Measurements from ENCODE around the gene GTF2H4. TPM values are rescaled to one million over a fixed set of nuclear protein-coding genes. Genes with fewer than 3 reads are reported as not detected.
A peak's percentile ranks its signal among the peaks of the same experiment; 100 is the strongest.

Gene GTF2H4
- total and polyA plus RNA-seq, 3 experiments from 2014 or later, result 7.5 to 55.3 (median 48.2) TPM

GRCh38 chr6:30932665-30933365, 24.8 kb downstream of the GTF2H4 start:
- Mint-ChIP-seq H3K27ac (no peak overlapping the region), H3K27me3 (peaks cover 3 to 9% of the 10 kb centered on the region in 2 donors), H3K4me3 (no peak overlapping the region), H3K36me3 (peaks cover 0 to 10% (median 5%) of the 10 kb centered on the region in 3 donors), H3K4me1 (no peaks in the 10 kb centered on the region), H3K9me3 (peaks cover 0 to 7% (median 0%) of the 10 kb centered on the region in 5 donors)
- H3K27ac ChIP-seq (ENCODE audit: low read depth, low read length), result no peak overlapping the region
- no peak overlapping the region for H3K4me3 ChIP-seq (ENCODE audit: low read length)
- ChIA-PET CTCF (no interaction called here), POLR2A (no interaction called here)
- DNase-seq, result no peak
- no peaks in the 10 kb centered on the region for H3K36me3 ChIP-seq (ENCODE audit: insufficient read depth, low read length)
- peaks cover under 1% of the 10 kb centered on the region for H3K27me3 ChIP-seq (ENCODE audit: insufficient read depth, low read length, poor library complexity, severe bottlenecking)
- no peaks in the 10 kb centered on the region for H3K9me3 ChIP-seq (ENCODE audit: low read length)
- H3K4me1 ChIP-seq (ENCODE audit: insufficient read depth, low read length), result no peaks in the 10 kb centered on the region

DNA sequence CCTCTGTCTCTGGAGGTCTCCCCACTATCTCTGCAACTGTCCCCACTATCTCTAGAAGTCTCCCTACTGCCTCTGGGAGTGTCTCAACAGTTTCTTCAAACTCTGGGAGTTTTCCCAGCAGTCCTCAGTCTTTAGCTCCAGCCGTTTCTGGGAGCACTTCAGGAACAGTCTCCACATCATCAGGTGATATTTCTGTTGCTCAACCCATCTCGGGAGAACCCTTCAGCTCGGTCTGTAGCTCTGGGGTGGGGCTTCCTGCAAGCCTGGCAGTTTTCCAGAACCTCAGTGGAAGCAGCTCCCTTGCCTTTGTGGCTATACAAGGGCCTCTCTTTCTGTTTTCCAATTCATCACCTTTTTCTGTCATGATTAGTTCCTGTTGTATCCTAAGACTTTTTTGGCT, 27.0 kb downstream of the GTF2H4 start:
- H3K9me3 Mint-ChIP-seq, result no peaks in the 10 kb centered on the region
- H3K27ac Mint-ChIP-seq, result no peak overlapping the region
- DNase-seq, result no peak
- no peak overlapping the region for H3K27ac ChIP-seq (ENCODE audit: low read depth, low read length)
- H3K27me3 Mint-ChIP-seq, result peaks cover 6 to 28% of the 10 kb centered on the region in 2 donors
- no peaks in the 10 kb centered on the region for H3K9me3 ChIP-seq (ENCODE audit: low read length)
- no peak overlapping the region for H3K4me3 Mint-ChIP-seq
- no peaks in the 10 kb centered on the region for H3K36me3 Mint-ChIP-seq
- no peaks in the 10 kb centered on the region for H3K4me1 ChIP-seq (ENCODE audit: insufficient read depth, low read length)
- ChIA-PET POLR2A (interaction anchor here (0.5 kb wide), 1 partner anchor 609 kb away, joined by 3 read pairs; no protein-coding TSS in a partner anchor), CTCF (no interaction called here)
- no peaks in the 10 kb centered on the region for H3K36me3 ChIP-seq (ENCODE audit: insufficient read depth, low read length)
- H3K4me1 Mint-ChIP-seq, result no peaks in the 10 kb centered on the region
- H3K27me3 ChIP-seq (ENCODE audit: insufficient read depth, low read length, poor library complexity, severe bottlenecking), result peaks cover 7% of the 10 kb centered on the region
- no peak overlapping the region for H3K4me3 ChIP-seq (ENCODE audit: low read length)

GRCh38 chr6:30937265-30937664, 29.3 kb downstream of the GTF2H4 start:
- Histone ChIP-seq H3K4me1 (ENCODE audit: insufficient read depth, low read length) (no peaks in the 10 kb centered on the region), H3K36me3 (ENCODE audit: insufficient read depth, low read length) (no peaks in the 10 kb centered on the region), H3K4me3 (ENCODE audit: low read length) (no peak overlapping the region), H3K27ac (ENCODE audit: low read depth, low read length) (no peak overlapping the region), H3K9me3 (ENCODE audit: low read length) (no peaks in the 10 kb centered on the region), H3K27me3 (ENCODE audit: insufficient read depth, low read length, poor library complexity, severe bottlenecking) (peaks cover 17% of the 10 kb centered on the region)
- peak overlapping the region in 1 of 8 donors; percentile 21 for H3K27ac Mint-ChIP-seq
- H3K36me3 Mint-ChIP-seq, result no peaks in the 10 kb centered on the region
- no peaks in the 10 kb centered on the region for H3K9me3 Mint-ChIP-seq
- no peak for DNase-seq
- peaks cover 15 to 50% of the 10 kb centered on the region in 2 donors for H3K27me3 Mint-ChIP-seq
- H3K4me1 Mint-ChIP-seq, result no peaks in the 10 kb centered on the region
- POLR2A ChIA-PET, result interaction anchor here (0.6 kb wide), 1 partner anchor 131 kb away, joined by 7 read pairs; no protein-coding TSS in a partner anchor
- CTCF ChIA-PET, result no interaction called here
- no peak overlapping the region for H3K4me3 Mint-ChIP-seq

DNA sequence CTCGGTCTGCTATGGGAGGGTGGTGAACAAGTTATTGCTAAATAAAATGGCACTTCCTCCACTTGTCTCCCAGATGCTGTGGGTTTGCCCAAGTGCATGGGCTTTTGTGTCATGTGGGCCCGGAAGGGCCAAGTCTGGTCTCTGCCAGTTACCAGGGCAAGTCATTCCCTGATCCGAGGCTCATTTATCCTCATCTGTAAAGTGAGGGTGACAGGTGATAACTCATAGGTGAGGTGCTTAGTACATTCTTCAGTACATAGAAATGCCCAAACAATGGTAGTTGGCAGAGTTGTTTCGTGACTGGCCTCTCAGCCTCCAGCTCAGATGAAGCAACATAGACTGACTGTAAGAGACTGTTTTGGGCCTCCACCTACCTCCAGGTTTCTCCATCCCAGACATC, 30.7 kb downstream of the GTF2H4 start:
- Mint-ChIP-seq H3K27me3 (peaks cover 26 to 64% of the 10 kb centered on the region in 2 donors), H3K9me3 (no peaks in the 10 kb centered on the region), H3K4me1 (peaks cover 0 to 1% (median 0%) of the 10 kb centered on the region in 3 donors), H3K36me3 (no peaks in the 10 kb centered on the region), H3K4me3 (no peak overlapping the region), H3K27ac (no peak overlapping the region)
- CTCF ChIA-PET, result no interaction called here
- Histone ChIP-seq H3K4me1 (ENCODE audit: insufficient read depth, low read length) (no peaks in the 10 kb centered on the region), H3K9me3 (ENCODE audit: low read length) (no peaks in the 10 kb centered on the region), H3K4me3 (ENCODE audit: low read length) (no peak overlapping the region), H3K27me3 (ENCODE audit: insufficient read depth, low read length, poor library complexity, severe bottlenecking) (peaks cover 22% of the 10 kb centered on the region), H3K27ac (ENCODE audit: low read depth, low read length) (no peak overlapping the region), H3K36me3 (ENCODE audit: insufficient read depth, low read length) (no peaks in the 10 kb centered on the region)
- DNase-seq, result no peak
- POLR2A ChIA-PET, result no interaction called here

GRCh38 chr6:30939473-30939872, 31.5 kb downstream of the GTF2H4 start:
- H3K27ac Mint-ChIP-seq, result no peak overlapping the region
- no peaks in the 10 kb centered on the region for H3K9me3 Mint-ChIP-seq
- no peaks in the 10 kb centered on the region for H3K36me3 Mint-ChIP-seq
- no peak for DNase-seq
- Histone ChIP-seq H3K4me1 (ENCODE audit: insufficient read depth, low read length) (no peaks in the 10 kb centered on the region), H3K27ac (ENCODE audit: low read depth, low read length) (no peak overlapping the region), H3K27me3 (ENCODE audit: insufficient read depth, low read length, poor library complexity, severe bottlenecking) (peaks cover 22% of the 10 kb centered on the region), H3K4me3 (ENCODE audit: low read length) (no peak overlapping the region), H3K9me3 (ENCODE audit: low read length) (no peaks in the 10 kb centered on the region), H3K36me3 (ENCODE audit: insufficient read depth, low read length) (no peaks in the 10 kb centered on the region)
- H3K27me3 Mint-ChIP-seq, result peaks cover 32 to 70% of the 10 kb centered on the region in 2 donors
- peaks cover 0 to 1% (median 0%) of the 10 kb centered on the region in 3 donors for H3K4me1 Mint-ChIP-seq
- no peak overlapping the region for H3K4me3 Mint-ChIP-seq
- ChIA-PET POLR2A (no interaction called here), CTCF (no interaction called here)

DNA sequence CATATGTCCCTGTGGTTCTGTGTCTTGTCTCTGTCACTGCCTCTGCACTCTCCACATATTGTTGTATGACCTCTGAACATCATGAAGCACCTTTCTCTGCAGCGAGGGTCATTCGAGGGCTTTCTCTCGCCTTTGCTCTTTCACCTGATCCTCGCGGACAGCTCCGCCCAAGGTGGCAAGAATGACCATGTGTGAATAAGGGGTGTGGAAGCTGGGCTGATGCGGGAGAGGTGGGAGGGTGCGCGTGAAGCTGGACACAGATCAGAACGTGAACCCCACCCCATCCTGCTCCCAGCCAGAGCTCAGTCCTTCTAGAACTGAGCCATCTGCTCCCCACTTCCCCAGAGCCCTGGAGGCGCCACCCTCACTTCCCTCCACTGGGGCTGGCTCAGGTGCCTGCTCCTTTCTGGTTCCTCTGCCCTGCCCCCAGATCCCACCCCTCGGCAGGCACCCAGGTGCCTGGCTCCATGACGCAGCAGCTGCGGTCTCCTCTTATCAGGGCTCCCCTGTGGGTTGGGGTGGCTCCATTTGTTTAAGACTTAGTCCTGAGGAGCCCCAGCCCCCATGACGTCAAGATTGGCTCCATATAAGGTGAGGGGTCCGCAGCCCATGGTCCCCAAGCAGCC, 32.5 kb downstream of the GTF2H4 start, which contains the start of gene MUCL3:
Gene MUCL3 (plus strand): TSS at position 613 of the 626 bp plus-strand sequence. CDS start 27 bp downstream, outside the sequence.
- Histone ChIP-seq H3K36me3 (ENCODE audit: insufficient read depth, low read length) (no peaks in the 10 kb centered on the region), H3K4me1 (ENCODE audit: insufficient read depth, low read length) (no peaks in the 10 kb centered on the region), H3K27ac (ENCODE audit: low read depth, low read length) (no peak within 1 kb of the TSS), H3K4me3 (ENCODE audit: low read length) (no peak within 1 kb of the TSS), H3K27me3 (ENCODE audit: insufficient read depth, low read length, poor library complexity, severe bottlenecking) (peaks cover 22% of the 10 kb centered on the region), H3K9me3 (ENCODE audit: low read length) (no peaks in the 10 kb centered on the region)
- H3K27me3 Mint-ChIP-seq, result peaks cover 34 to 77% of the 10 kb centered on the region in 2 donors
- H3K4me1 Mint-ChIP-seq, result peaks cover 0 to 1% (median 0%) of the 10 kb centered on the region in 3 donors
- no peak for DNase-seq
- ChIA-PET POLR2A (no interaction called here), CTCF (interaction anchor here (1.0 kb wide), 1 partner anchor 18 kb away, joined by 3 read pairs; no protein-coding TSS in a partner anchor)
- no peak within 1 kb of the TSS for H3K4me3 Mint-ChIP-seq
- H3K36me3 Mint-ChIP-seq, result peaks cover 0 to 3% (median 0%) of the 10 kb centered on the region in 3 donors
- H3K27ac Mint-ChIP-seq, result no peak within 1 kb of the TSS
- no peaks in the 10 kb centered on the region for H3K9me3 Mint-ChIP-seq

- Mint-ChIP-seq H3K4me1 (peaks cover 0 to 1% (median 0%) of the 10 kb centered on the region in 3 donors), H3K4me3 (no peak overlapping the region), H3K36me3 (peaks cover 0 to 3% (median 0%) of the 10 kb centered on the region in 3 donors), H3K27me3 (peaks cover 40 to 72% of the 10 kb centered on the region in 2 donors), H3K27ac (peak overlapping the region in 1 of 8 donors; percentile 61), H3K9me3 (no peaks in the 10 kb centered on the region)
- H3K36me3 ChIP-seq (ENCODE audit: insufficient read depth, low read length), result no peaks in the 10 kb centered on the region
- no peak overlapping the region for H3K4me3 ChIP-seq (ENCODE audit: low read length)
- no peaks in the 10 kb centered on the region for H3K9me3 ChIP-seq (ENCODE audit: low read length)
- H3K4me1 ChIP-seq (ENCODE audit: insufficient read depth, low read length), result no peaks in the 10 kb centered on the region
- peaks cover 22% of the 10 kb centered on the region for H3K27me3 ChIP-seq (ENCODE audit: insufficient read depth, low read length, poor library complexity, severe bottlenecking)
- ChIA-PET CTCF (interaction anchor here (1.8 kb wide), 1 partner anchor 137 kb away, joined by 5 read pairs; no protein-coding TSS in a partner anchor), POLR2A (no interaction called here)
- no peak overlapping the region for H3K27ac ChIP-seq (ENCODE audit: low read depth, low read length)
- no peak for DNase-seq
These were observed 34.5 kb downstream of the GTF2H4 start for GRCh38 chr6:30942338-30943060.

DNA sequence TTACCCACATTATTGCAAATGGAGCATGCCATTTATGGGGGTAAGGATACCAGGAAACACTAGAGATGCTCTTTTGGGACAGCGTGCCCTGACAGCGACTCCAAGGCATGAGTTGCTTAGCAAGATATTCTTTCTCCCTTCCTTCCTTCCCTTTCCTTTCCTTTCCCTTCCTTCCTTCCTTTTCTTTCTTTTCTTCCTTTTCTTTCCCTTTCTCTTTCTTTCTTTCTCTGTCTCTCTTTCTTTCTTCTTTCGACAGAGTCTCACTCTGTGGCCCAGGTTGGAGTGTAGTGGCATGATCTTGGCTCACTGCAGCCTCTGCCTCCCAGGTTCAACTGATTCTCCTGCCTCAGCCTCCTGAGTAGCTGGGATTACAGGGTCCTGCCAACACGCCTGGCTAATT, 36.0 kb downstream of the GTF2H4 start:
- H3K36me3 Mint-ChIP-seq, result peaks cover 0 to 9% (median 0%) of the 10 kb centered on the region in 3 donors
- H3K4me3 Mint-ChIP-seq, result no peak overlapping the region
- ChIA-PET CTCF (no interaction called here), POLR2A (no interaction called here)
- DNase-seq, result no peak
- peaks cover 18% of the 10 kb centered on the region for H3K27me3 ChIP-seq (ENCODE audit: insufficient read depth, low read length, poor library complexity, severe bottlenecking)
- H3K9me3 Mint-ChIP-seq, result no peaks in the 10 kb centered on the region
- H3K9me3 ChIP-seq (ENCODE audit: low read length), result no peaks in the 10 kb centered on the region
- no peak overlapping the region for H3K27ac ChIP-seq (ENCODE audit: low read depth, low read length)
- no peaks in the 10 kb centered on the region for H3K4me1 ChIP-seq (ENCODE audit: insufficient read depth, low read length)
- H3K27ac Mint-ChIP-seq, result no peak overlapping the region
- H3K4me3 ChIP-seq (ENCODE audit: low read length), result no peak overlapping the region
- peaks cover 0 to 1% (median 0%) of the 10 kb centered on the region in 3 donors for H3K4me1 Mint-ChIP-seq
- H3K36me3 ChIP-seq (ENCODE audit: insufficient read depth, low read length), result no peaks in the 10 kb centered on the region
- peaks cover 51 to 74% of the 10 kb centered on the region in 2 donors for H3K27me3 Mint-ChIP-seq
